ENCODE data around the gene BACE1-AS.

Gene BACE1-AS

DNA sequence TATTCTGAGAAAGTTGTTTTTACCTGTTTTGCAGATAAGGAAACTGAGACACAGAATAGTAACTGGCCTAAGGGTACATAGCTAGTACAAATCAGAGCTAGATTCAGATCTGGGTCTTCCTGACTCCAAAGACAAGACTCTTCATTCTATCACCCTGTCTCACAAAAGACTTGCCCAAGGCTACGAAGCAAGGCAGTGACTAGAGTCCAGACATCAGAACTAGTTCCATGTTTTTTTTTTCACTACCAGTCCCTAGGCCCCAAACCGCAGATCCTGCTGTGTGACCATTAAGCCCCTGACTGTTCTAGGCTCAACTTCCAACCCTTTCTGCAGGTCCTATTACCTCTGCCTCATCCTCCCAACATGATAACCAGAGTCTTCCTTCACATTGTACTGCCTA is 1.5 kb downstream of the BACE1-AS start:
- DNase-seq (ENCODE audit: low read depth in 2 of 2): no peak

DNA sequence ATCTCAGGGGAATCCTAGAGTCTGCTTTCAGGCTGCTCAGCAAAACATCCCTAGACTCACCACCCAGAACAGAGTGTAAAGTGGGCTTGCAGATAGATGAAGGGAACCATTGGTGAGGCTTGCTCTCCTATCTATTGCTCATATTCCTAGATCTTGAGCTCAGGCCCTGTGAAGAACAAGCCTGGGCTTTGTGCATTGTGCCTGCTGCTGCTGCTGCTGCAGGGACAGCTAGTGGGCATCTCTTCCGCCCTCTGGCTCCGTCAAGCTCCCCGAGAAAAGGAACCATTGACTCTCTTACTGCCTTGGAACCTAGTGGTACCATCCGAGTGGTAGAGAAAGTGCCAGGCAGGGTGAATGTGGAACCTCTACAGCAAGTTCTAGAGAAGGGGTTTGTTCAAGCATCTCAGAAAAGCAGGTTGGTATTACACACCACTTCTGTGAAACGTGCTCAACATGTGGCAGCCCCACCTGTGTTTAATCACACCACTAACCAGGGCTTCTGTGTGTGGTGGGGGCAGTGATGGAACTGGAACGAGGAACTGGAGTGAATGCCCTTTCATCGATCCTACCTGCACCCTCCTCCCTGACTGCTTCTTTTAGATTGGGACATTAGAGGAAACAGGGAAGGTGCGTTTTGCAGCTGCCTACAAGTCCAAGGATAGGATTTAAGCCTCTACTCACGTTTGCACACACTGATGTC is 4.4 kb downstream of the BACE1-AS start:
- no peak for DNase-seq (ENCODE audit: low read depth in 2 of 2)

DNA sequence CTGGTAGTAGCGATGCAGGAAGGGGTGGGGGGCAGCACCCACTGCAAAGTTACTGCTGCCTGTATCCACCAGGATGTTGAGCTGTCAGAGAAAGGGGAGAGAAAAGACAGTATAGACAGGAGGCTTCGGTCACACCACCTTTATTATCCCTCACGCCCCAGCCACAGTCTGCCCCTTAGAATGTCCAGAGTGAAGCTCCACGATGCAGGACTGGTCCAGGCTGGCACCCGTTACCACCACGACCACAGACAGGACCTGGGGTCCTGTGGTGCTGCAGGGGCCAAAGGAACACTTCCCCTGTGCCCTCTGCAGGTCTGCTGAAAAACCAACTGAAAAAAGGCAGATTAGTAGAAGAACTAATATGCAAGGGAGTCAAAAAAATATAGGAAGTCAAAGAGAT is 5.7 kb downstream of the BACE1-AS start:
- DNase-seq (ENCODE audit: low read depth in 2 of 2): no peak

DNA sequence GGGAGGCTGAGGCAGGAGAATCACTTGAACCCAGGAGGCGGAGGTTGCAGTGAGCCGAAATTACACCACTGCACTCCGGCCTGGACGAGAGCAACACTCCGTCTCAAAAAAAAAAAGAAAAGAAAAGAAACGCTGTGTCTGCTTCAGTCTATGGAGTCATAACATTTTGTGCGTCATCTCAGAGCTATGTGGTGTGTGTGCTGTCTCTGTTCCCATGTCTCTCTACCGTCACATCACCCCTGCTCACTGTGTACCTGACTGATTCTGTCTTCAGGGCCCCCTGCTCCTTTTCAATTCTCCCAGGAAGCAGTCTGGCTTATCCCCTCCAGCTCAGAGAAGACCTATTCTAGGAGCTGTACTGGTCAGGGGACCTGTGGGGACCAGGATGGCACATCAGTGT is 7.0 kb downstream of the BACE1-AS start:
- DNase-seq (ENCODE audit: low read depth in 2 of 2): no peak

DNA sequence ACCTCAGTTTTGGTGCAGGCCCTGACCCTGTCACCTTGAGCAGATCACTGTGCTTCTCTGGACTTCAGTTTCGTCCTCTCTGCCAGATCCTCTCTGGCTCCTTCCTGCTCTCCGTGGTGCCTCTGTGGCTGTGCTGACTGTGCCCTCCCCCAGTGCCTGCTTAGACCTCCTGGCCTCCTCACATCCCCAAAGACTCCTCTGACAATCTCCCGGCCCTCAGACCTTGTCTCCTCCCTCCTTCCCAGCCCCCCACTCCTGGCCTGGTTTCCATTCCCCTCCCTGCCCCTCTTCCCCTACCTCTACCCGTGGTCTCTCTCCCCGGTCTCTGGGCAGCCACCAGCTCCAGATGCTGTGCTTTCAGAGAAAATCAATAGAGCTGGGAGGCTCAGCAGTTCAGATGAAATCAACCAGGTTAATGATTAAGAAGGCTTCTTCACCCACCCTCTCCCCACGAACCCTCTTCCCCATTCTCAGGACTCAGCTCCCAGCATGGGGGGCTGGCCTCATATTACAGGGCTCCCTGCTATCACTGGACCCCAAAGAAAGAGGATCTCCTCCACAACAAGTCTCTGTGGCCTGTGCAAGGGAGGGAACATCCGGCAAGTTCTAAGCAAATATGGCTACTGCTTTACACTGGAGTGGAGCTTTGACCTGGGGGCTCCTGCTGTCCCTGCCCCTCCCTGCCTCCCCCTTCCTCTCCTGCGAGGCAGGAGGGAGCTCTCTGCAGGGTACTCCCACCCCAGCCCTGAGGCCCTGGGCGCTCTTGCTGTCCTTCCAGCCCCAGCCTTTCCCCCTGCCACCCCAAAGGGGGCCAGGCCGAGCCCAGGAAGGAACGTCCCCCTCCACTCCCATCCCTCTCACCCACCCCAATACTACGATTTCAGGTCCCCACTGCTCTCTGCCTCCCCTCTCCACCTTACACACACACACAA is 8.5 kb downstream of the BACE1-AS start:
- no peak for DNase-seq (ENCODE audit: low read depth in 2 of 2)

GRCh38 chr11:117300283-117300663 is 9.1 kb downstream of the BACE1-AS start:
- no peak for DNase-seq (ENCODE audit: low read depth in 2 of 2)

- DNase-seq (ENCODE audit: low read depth in 2 of 2): no peak
Observed at GRCh38 chr11:117300773-117301172, 9.6 kb downstream of the BACE1-AS start.

GRCh38 chr11:117302228-117302627 is 11.1 kb downstream of the BACE1-AS start:
- no peak for DNase-seq (ENCODE audit: low read depth in 2 of 2)

DNA sequence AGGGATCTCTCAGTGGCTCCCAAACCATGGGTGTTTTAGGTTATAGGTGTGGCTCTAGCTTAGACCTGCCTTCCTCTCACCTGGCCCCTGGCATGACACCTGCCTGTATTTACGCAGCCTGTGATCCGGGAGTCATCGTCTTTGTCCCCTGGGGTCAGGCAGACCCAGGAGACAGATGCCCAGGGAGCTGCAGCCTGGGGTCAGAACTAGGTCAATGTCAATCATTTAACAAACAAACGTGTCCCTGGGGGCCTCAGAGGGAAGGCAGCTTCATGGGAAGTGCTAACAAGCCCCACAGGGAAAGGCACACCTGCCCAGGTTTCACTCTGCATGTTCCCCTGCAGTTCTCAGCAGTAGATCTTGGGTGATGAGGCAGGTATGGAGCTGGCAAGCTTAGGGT is 12.0 kb downstream of the BACE1-AS start:
- no peak for DNase-seq (ENCODE audit: low read depth in 2 of 2)

GRCh38 chr11:117303646-117304315 is 12.6 kb downstream of the BACE1-AS start:
- DNase-seq (ENCODE audit: low read depth in 2 of 2): no peak

GRCh38 chr11:117305145-117305544 is 14.0 kb downstream of the BACE1-AS start:
- DNase-seq (ENCODE audit: low read depth in 2 of 2): no peak

DNA sequence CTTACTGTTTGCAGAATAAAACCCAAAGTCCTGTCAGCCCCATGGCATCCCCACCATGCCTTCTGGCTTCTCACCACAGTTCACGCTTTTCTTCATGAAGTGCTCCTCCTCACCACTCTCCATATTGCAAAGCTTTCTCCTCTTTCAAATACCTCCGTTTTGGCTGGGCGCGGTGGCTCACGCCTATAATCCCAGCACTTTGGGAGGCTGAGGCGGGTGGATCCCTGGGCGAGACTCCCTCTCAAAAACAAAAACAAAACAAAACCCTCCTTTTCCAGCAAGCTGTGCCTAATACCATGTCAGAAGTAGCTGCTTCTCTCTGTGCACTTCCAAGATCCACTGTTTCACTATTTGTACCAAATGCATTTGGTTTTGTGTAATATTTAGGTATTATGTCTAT is 18.2 kb downstream of the BACE1-AS start:
- DNase-seq (ENCODE audit: low read depth in 2 of 2): no peak

DNA sequence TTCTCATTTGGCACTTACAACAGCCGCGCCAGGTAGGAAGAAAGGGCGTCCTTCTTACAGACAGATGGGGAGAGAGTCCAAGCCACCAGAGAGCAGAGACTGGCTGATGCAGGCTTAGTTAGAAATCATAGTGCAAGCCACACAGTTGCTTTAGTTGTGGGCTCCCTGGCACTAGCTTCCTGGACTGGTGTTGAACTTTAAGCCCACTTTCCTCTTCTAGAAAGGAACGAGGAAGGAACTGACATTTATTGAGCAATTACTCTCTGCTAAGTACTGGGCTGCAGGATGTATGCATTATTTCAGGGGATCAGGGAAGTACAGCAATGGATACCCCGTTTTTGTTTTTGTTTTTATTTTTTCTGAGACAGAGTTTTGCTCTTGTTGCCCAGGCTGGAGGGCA is 21.9 kb downstream of the BACE1-AS start:
- DNase-seq (ENCODE audit: low read depth in 2 of 2): no peak

GRCh38 chr11:117313828-117314768 is 23.0 kb downstream of the BACE1-AS start:
- DNase-seq (ENCODE audit: low read depth in 2 of 2): no peak

- no peak for DNase-seq (ENCODE audit: low read depth in 2 of 2)
Observed at GRCh38 chr11:117314840-117315239, 23.7 kb downstream of the BACE1-AS start.

DNA sequence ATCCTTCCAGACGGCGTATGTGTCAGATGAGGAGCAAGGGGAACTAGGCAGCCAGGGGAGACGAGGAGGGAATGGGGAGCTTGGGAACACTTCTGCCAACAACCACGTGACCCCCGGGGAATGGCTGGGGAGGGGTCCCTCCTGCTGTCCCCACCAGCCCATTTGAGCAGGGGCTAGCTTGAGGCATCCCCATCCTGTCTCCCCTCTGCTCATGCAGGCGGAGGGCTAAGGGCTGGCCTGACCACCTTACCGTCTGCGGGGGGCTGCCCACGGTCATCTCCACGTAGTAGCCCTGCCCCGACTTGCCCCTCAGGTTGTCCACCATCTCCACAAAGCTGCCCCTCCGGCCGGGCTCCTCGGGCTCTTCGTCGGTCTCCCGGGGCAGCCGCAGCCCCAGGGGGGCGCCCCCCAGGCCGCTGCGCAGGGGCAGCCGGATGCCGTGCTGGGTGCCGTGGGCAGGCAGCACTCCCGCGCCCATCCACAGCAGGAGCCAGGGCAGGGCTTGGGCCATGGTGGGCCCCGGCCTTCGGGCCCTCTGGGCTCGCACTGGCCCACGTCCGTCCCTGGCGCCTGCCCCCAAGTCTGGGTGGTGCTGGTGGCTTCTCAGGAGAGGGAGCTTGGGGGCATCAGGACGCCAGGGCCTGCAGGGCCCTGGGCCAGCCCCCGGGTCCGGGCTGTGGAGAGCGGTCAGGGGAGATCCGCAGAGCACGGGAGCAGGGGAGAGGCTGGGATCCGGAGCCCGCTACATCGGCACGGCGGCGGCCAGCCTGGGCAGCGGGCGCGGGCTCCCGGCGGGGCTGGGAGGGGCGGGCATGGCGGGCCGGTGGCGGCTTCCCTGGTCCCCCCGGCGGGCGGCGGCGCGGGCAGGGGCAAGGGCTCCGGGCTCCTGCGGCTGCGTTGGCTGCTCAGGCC is 24.4 kb downstream of the BACE1-AS start:
- no peak for DNase-seq (ENCODE audit: low read depth in 2 of 2)

GRCh38 chr11:117316197-117316961 is 25.2 kb downstream of the BACE1-AS start, which contains the start of gene BACE1:
TSS of gene BACE1 (minus strand) at chr11:117316256. CDS start at chr11:117315795, 461 bp downstream.
- no peak for DNase-seq (ENCODE audit: low read depth in 2 of 2)

DNA sequence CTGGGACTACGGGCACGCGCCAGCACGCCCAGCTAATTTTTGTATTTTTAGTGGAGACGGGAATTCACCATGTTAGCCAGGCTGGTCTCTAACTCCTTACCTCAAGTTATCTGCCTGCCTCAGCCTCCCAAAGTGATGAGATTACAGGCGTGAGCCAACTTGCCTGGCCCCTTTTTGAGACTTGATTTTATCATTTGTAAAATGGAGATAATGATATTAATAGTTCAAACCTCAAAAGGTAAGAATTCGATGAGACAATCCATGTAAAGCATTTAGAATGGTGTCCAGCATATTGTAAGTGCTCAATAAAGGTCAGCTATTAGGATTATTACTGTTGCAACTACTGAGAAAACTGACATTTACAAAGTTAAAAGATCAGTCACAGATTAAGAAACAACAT is 27.6 kb downstream of the BACE1-AS start:
- no peak for DNase-seq (ENCODE audit: low read depth in 2 of 2)

GRCh38 chr11:117319214-117319840 is 28.2 kb downstream of the BACE1-AS start:
- DNase-seq (ENCODE audit: low read depth in 2 of 2): no peak
